Glomerular endothelial cell (primary cell): ENCODE measurements around the gene CEP20. TPM values are rescaled to one million over a fixed set of nuclear protein-coding genes. Genes with fewer than 3 reads are reported as not detected.
"Not testable (repeated sequence)": the region's sequence is repeated elsewhere in the genome, so short reads cannot be mapped to it uniquely, and the experiment has no call there.

Source experiments
- DNase-seq: peaks from one replicate; pipeline ENCODE4 v3.0.0-alpha.2; 2011; ENCODE audit warnings: low read depth, low spot score; ENCODE audit errors: extremely low read depth
- total RNA-seq: library from RNA; depleted of rRNA; stranded (reverse); fragments of >200 nt; gene quantifications from 2 replicates; pipeline ENCODE4 v1.2.3, GENCODE V29; 2015

CEP20 gene, protein sequence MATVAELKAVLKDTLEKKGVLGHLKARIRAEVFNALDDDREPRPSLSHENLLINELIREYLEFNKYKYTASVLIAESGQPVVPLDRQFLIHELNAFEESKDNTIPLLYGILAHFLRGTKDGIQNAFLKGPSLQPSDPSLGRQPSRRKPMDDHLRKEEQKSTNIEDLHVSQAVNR
- total RNA-seq, result 22.4 and 48.1 TPM in 2 replicates

DNA sequence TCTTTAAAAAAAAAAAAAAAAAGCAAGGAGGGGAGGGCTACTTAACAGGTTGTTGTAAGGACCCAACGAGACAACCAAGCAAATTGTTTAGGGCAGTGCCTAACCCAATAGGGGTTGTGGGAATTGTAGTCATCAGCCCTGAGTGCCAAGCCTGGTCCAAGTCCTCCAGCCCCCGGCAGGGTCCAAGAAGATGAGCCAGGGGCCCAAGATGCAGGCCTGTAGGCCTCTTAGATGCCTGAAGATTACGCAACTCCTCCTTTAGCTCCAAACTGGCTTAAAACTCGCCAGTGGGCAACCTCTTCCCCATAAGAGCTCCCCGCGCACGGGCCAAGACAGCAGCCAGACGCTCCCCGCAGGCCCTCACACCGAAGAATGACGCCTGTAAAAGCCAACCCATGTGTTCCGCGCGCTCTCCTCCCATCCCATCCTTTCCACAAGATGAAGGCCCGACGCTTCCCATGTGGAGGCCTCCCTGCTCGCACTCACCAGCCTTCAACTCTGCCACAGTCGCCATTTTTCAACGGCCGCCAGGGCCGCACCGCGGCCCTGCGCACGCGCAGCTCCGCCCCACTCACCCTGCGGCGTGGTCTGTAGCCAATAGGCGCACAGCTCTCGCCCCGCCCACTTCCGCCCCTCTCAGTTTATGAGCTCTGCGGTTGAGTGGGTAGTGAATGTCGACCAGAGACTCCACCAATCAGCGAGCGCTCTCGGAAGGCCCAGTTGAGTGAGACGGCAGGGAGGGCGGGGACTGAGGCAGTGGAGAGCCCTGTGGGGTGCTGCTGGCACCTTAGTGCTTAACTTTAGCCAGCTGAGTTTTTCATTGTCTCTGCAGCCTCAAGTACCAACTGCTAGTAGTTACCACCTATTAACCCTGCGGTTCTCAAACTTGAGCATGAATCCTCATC lies at the start of gene CEP20:
CEP20 (minus strand) TSS at position 532 of the 905 bp plus-strand sequence; CDS start at position 514, 18 bp downstream.
- peak; percentile 91 for DNase-seq

DNA sequence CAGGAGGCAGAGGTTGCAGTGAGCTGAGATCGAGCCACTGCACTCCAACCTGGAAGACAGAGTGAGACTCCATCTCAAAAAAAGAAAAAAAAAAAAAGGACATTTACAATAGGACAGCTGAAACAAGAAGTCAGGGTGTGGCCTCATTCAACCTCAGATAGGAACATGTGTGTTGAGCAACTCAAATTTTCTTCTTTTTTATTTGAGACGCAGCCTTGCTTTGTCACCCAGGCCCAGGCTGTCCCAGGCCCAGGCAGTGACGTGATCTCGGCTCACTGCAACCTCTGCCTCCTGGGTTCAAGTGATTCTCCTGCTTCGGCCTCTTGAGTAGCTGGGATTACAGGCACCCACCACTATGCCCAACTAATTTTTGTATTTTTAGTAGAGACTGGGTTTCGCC lies 48.4 kb upstream of the CEP20 start:
- DNase-seq, result not testable (repeated sequence)

DNA sequence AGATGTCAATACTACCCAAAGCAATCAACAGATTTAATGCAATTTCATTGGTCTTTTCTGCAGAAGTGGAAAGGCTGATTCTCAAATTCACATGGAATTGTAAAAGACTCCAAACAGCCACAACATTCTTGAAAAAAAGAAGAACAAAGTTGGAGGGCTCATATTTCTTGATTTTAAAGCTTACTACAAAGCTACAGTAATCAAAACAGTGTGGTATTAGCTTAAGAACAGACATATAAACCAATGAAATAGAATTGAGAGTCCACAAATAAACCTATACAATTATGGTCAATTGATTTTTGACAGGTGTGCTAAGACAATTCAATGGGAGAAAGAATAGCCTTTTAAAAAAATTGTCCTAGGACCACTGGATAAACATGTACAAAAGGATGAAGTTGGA lies 46.6 kb upstream of the CEP20 start:
- DNase-seq, result no peak

DNA sequence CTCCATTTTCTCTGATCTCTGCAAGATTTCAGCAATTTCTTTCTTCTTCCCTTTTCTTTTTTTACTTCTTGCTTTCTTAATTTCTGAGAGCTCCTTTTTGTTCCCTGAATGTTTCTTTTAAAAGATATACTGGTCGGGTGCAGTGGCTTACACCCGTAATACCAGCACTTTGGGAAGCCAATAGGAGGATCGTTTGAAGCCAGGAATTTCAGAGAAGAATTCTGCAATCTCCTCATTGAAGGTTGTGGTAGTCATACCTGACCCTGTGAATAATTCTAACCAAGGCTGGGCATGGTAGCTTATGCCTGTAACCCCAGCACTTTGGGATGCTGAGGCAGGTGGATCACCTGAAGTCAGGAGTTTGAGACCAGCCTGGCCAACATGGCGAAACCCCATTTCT lies 45.4 kb upstream of the CEP20 start:
- no peak for DNase-seq

DNA sequence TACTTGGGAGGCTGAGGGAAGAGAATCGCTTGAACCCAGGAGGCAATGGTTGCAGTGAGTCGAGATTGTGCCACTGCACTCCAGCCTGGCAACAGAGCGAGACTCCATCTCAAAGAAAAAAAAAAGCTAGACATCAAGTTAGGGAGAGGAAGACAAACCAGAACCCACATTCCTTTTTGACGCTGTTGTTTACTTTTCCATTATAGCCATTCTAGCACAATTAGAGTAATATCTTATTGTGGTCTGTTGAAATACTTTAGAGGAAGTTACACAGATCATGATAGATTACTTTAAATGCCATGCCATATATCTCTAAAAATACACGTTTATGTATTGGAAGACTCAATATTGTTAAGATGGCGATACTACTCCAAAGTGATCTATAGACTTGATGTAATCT lies 44.5 kb upstream of the CEP20 start:
- DNase-seq, result no peak

DNA sequence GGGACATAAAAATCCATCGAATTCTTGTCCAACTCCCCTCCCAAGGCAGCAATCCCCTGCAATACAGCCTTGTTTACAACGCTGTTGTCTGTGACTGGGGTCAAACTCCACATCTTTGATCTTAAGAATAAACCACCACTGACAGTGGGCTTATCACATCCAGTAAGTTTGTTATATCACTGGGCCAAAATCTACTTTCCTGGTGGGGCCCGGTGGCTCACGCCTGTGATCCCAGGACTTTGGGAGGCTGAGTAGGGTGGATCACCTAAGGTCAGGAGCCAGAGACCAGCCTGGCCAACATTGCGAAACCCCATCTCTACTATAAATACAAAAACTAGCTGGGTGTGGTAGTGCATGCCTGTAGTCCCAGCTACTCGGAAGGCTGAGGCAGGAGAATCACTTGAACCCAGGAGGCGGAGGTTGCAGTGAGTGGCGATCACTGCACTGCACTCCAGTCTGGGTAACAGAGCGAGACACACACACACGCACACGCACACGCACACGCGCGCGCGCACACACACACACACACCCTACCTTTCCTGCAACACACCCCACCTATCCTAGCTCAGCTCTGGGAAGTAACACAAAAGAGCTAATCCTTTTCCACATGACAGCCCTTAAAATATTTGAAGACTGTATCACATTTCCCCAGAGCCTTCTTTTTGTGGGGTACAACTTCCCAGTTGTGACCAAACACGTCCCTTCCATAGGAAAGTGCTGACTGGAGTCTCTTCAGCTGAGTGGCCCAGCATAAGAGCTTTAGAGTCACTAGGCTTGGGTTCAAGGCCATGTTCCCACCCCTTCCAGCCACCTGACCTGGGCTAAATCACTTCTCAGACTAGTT lies 40.1 kb upstream of the CEP20 start:
- no peak for DNase-seq

DNA sequence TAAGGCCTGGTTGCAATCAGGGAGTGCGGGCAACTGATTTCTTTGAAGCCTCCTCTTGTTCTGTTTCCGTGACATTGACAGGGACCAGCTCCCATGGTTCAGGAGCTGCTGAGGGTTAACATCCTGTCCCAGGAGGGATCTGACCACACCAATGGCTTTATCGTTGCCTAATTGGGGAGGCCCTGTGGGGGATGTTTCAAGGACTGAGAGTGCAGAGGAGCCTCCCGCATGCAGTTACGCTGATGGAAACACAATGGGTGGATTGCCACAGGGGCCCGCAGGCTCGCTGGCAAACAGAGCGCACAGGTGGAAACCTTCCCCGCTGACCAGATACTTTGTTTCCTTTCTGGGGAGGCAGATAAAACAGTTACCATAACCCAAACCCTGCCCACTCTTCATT lies 37.2 kb upstream of the CEP20 start:
- DNase-seq, result no peak

DNA sequence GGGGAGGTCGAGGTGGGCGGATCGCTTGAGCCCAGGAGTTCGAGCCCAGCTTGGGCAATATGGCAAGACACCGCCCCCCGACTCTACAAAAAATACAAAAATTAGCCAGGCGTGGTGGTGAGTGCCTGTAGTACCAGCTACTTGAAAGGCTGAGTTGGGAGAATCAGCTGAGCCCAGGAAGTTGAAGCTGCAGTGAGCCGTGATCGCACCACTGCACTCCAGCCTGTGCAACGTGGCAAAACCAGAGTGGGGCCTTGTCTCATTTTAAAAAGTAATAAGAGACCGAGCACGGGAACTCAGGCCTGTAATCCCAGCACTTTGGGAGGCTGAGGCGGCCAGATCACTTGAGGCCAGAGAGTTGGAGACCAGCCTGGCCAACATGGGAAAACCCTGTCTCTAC lies 36.6 kb upstream of the CEP20 start:
- DNase-seq, result no peak

DNA sequence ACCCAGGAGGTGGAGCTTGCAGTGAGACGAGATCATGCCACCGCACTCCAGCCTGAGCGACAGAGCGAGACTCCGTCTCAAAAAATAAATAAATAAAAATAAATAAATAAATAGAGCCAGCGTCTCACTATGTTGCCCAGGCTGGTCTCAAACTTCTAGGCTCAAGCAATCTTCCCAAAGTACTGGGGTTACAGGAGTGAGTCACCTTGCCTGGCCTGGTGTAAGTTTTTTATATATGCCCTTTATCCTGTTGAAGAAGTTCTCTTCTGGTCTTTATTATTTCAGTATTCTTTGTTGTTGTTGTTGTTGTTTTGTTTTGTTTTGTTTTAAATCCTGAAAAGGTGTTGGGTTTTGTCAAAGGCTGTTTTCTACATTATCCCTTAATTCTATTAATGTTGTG lies 30.9 kb upstream of the CEP20 start:
- DNase-seq, result no peak

DNA sequence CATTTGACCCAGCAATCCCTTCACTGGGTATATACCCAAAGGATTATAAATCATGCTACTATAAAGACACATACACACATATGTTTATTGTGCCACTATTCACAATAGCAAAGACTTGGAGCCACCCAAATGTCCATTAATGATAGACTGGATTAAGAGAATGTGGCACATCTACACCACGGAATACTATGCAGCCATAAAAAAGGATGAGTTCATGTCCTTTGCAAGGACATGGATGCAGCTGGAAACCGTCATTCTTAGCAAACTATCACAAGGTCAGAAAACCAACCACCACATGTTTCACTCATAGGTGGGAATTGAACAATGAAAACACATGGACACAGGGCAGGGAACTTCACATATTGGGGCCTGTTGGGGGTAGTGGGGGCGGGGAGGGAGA lies 29.9 kb upstream of the CEP20 start:
- DNase-seq, result not testable (repeated sequence)

DNA sequence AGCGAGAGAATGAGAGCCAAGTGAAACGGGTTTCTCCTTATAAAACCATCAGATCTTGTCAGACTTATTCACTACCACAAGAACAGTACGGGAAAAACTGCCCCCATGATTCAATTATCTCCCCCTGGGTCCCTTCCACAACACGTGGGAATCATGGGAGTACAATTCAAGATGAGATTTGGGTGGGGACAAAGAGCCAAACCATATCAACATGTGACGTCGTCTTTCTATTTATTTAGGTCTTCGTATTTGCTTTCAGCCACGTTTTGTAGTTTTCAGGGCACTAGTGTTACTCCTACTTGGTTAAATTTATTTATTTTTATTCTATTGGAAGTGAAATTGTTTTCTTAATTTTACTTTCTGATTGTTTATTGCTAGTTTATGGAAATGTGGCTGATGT lies 27.9 kb upstream of the CEP20 start:
- DNase-seq, result no peak

DNA sequence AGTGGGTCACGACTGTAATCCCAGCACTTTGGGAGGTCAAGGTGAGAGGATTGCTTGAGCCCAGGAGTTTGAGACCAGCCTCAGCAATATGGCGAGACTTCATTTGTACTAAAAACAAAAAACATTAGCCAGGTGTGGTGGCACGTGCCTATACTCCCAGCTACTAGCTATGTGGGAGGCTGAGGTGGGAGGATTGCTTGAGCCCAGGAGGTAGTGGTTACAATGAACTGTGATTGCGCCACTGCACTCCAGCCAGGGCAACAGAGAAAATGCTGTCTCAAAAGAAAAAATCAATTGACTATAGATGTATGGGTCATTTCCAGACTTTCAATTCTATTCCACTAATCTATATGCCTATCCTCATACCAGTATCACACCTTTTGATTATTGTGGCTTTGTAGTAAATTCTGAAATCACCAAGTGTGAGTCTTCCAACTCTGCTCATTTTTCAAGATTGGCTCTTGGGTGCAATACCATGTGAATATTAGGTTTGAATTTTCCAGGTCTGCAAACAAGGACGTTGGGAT lies 27.2 kb upstream of the CEP20 start:
- DNase-seq, result no peak

DNA sequence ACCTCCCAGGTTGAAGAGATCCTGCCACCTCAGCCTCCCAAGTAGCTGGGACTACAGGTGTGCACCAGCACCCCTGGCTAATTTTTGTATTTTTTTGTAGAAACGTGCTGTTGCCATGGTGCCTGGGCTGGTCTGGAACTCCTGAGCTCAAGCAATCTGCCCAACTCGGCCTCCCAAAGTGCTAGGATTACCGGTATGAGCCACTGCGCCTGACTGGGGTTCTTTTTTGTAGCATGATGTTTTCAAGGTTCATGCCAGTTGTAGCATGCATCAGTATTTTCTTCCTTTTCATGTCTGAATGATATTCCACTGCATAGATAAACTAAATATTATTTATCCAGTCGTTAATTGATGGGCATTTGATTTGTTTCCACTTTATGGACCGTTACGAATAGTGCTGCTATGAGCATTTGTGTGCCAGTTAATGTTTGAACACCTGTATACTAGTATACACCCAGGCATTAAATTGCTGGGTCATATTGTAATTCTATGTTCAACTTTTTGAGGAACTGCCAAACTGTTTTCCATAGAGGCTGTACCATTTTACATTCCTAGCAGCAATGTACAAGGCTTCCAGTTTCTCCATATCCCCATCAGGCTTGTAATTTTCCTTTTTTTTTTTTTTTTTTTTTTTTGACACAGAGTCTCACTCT lies 24.8 kb upstream of the CEP20 start:
- DNase-seq, result no peak

DNA sequence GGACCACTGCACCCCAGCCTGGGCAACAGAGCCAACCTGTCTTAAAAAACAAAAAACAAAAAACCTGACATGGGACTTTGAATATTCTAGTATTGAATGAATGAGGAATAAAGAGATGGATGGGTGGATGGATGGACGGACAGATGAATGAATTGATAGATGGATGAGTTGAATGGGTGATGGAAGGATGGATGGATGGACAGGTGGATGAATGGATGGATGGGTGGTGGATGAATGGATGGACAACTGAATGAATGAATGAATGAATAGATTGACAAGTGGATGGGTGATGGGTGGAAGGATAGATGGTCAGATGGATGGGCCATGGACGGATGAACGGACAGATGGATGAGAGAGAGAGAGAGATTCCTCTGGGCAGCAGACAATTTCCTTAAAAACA lies 22.8 kb upstream of the CEP20 start:
- DNase-seq, result no peak

DNA sequence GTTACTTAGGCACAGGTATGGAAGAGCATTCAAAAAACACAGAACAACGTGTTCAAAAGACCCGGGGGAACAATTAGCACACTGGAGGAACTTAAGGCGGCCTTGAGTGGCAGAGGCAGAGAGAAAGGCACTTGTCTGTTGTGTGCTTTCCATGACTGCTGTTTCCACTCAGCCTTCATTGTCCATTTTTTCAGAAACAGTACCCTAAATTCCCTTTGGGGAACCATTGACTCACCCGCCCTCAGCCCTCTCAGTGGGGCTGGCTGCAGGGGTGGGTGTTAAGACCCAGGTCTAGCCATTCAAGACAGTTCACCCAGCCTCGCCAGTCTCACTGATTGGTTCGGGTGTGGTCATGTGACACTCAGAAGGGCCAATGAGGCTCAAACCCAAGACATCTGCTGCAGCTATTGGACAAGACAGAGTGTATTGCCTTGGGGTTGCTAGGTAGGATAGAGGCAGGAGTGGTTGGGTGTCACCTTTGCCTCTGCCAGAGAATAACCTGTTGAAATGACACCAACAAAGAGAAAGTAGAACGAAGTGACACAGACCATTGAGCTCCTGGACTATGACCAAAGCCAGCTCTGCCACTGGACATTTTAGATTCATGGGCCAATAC lies 19.6 kb upstream of the CEP20 start:
- no peak for DNase-seq

DNA sequence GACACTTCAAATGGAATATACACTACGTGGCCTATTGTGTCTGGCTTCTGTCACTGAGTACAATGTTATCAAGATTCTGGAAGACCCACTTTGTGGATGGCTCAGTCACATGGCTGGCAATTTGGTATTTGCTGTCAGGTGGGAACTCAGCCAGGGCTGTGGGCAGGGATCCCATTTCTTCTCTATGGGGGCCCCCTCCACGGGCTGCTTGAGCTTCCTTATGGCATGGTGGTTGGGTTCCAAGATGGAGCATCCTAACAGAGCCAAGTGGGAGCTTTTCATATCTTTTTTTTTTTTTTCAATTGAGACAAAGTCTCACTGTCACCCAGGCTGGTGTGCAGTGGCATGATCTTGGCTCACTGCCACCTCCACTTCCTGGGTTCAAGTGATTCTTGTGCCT lies 18.0 kb upstream of the CEP20 start:
- no peak for DNase-seq

DNA sequence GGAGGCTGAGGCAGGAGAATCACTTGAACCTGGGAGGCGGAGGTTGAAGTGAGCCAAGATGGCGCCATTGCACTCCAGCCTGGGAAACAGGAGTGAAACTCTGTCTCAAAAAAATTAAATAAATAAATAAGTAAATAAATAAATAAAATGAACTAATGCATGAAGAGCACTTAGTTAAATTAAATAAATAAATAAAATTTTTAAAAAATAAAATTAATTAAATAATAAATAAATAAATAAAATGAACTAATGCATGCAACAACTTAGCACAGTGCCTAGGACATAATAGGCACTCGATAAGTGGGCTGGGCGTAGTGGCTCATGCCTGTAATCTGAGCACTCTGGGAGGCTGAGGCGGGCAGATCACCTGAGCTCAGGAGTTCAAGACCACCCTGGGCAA lies 15.6 kb upstream of the CEP20 start:
- DNase-seq, result no peak

DNA sequence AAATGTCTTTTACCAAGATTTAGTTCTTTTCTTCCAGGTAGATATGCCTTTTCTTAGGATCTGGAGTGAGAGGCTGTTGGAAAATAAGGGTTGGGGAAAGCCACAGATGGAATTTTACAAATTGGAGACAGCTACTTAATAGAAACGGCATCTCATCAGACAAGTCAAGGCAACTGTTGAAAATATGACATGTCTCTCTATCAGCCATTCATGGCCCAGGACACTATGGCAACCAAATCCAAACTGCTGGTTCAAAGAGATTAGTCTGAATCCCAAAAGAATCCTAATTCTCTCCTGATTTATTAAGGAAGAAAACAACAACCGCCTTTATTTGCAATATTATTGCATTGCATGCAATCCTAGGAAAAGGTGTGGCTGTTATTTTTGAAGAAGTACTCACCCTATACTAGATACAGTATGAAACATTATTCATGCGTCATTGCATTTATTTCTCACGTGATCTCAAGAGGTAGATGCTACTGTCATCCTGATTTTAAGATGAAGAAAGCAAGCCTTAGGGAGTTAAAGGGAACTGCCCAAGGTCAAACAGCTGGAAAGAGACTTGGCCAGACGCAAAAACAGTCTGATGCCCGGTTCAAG lies 12.6 kb upstream of the CEP20 start:
- DNase-seq, result no peak

DNA sequence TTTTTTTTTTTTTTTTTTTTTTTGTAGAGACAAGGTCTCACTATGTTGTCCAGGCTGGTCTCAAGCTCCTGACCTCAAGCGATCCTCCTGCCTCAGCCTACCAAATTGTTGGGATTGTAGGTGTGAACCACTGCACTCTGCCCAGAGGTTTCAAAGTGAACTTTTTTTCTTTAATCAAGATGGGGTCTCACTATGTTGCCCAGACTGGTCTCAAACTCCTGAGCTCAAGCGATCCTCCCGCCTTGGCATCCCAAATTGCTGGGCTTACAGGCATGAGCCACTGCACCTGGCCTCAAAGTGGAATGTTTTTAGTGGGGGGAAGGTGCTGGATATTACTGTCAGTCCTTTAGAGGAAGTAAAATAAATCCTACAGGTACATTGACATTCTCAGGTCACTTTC lies 12.0 kb upstream of the CEP20 start:
- no peak for DNase-seq

DNA sequence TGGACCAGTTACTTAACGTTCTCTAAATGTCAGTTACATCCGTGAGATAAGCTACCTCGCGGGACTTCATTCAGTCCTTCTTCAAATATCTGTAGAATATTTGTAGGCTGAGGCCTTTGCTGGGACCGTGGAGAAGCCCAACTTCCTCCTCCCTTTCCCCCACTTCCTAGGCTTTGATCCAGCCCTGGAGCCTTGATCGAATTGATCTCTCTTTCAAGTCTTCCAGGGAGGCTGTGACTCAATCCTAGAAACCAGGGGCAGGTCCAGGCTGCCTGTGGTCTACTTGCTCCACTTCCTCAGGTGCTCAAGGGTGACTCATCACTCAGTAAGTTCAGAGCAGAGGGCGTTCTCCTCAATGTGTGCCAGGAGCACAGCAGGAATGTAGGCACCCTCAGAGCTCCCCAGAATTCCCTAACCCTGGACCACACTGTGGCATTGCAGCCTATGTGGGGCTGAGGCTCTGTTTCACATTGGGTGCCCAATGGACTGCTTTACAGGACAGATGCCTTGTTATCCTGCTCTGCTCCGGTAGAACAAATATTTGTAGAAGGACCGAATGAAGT lies 11.2 kb upstream of the CEP20 start:
- no peak for DNase-seq
